ENCODE data around the gene C3orf20.
A peak's percentile ranks its signal among the peaks of the same experiment; 100 is the strongest.

The C3orf20 gene

DNA sequence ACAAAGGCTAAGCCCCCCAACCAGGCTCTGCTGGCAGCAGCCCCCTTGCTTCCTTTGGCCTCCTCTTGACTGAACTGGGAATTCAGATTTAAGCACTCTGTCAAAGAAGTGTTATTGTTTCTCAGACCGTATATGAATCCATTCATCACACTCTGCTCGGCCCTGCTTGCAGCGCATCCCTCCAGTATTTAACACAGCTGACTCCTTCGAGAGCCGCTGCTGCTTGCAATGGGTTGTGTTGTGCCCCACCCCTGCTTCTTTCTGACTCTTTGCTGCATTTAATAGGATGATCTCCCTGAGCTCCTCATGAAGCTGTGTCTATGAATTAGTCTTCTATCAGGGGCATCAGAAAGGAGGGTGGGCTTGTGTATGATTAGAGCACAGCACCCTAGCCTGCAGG, 31.2 kb downstream of the C3orf20 start:
- H3K4me3 ChIP-seq (ENCODE audit: low read depth, low read length) = no peak overlapping the region
- TF ChIP-seq, protein P1, sequence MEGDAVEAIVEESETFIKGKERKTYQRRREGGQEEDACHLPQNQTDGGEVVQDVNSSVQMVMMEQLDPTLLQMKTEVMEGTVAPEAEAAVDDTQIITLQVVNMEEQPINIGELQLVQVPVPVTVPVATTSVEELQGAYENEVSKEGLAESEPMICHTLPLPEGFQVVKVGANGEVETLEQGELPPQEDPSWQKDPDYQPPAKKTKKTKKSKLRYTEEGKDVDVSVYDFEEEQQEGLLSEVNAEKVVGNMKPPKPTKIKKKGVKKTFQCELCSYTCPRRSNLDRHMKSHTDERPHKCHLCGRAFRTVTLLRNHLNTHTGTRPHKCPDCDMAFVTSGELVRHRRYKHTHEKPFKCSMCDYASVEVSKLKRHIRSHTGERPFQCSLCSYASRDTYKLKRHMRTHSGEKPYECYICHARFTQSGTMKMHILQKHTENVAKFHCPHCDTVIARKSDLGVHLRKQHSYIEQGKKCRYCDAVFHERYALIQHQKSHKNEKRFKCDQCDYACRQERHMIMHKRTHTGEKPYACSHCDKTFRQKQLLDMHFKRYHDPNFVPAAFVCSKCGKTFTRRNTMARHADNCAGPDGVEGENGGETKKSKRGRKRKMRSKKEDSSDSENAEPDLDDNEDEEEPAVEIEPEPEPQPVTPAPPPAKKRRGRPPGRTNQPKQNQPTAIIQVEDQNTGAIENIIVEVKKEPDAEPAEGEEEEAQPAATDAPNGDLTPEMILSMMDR (conservative IDR thresholded peaks at IDR 0.05; ENCODE audit: low read depth, low read length) = no peak
- DNase-seq (ENCODE audit: low read depth) = no peak

DNA sequence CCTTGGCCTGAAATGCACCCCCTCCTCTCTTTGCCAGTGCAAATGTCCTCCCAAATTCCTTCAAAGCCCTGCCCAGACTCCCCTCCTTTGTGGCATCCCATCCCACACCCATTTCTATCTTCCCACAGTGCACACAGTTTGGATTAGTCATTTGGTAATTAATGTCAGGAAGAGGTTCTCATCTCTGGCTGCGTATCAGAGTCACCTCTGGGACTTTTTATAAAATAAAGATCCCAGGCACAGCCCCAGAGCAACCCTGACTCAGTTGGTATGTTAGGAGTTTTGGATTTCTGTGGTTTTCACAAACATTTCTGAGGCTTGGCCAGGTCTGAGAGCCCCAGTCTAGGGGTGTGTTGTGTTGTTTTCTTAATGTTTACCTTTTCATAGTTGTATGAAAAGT, 41.6 kb downstream of the C3orf20 start:
- no peak overlapping the region for H3K4me3 ChIP-seq (ENCODE audit: low read depth, low read length)
- DNase-seq (ENCODE audit: low read depth) = no peak
- TF ChIP-seq, protein P1 (conservative IDR thresholded peaks at IDR 0.05; ENCODE audit: low read depth, low read length) = no peak

DNA sequence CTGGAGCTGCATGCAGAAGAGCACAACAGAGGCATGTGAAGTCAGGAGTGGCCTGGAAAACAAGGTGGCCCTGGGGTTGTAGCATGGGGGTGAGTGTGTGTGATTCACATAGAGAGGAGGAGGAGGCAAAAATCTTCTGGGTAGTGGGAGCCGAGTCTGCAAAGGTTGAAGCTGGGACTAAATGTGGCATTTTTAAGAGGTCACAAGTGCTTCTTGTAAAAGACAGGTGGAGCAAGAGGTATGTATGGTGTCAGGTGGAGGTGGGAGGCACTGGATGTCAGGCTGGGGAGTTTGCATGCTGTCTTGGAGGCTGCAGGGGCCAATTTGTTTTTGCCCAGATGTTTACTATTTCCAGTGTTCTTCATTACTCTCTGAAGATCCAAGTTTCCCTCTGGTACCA, 42.4 kb downstream of the C3orf20 start:
- TF ChIP-seq, protein P1 (conservative IDR thresholded peaks at IDR 0.05; ENCODE audit: low read depth, low read length) = no peak
- no peak overlapping the region for H3K4me3 ChIP-seq (ENCODE audit: low read depth, low read length)

DNA sequence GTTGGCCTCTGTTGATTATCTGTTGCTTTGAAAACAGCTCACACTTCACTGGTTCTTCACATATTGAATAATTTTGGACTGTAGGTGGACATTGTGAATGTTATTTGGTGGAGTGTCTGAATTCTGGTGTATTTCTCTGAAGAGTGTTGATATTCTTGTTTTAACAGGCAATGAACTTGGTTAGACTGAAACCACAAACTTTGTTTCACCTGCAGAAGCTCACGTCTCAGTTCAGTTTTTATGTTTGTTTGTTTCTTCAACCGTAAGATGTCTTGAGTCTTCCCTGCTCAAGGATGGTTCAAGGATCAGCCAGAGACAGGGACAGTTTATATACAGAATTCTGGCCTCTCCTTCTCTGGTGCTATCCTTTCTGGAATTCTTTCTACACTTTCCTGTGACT, 43.6 kb downstream of the C3orf20 start:
- DNase-seq (ENCODE audit: low read depth) = no peak
- H3K4me3 ChIP-seq (ENCODE audit: low read depth, low read length) = no peak overlapping the region
- TF ChIP-seq, protein P1 (conservative IDR thresholded peaks at IDR 0.05; ENCODE audit: low read depth, low read length) = no peak

More for the DNA sequence above, 42.4 kb downstream of the C3orf20 start:
- DNase-seq (ENCODE audit: low read depth) = no peak

DNA sequence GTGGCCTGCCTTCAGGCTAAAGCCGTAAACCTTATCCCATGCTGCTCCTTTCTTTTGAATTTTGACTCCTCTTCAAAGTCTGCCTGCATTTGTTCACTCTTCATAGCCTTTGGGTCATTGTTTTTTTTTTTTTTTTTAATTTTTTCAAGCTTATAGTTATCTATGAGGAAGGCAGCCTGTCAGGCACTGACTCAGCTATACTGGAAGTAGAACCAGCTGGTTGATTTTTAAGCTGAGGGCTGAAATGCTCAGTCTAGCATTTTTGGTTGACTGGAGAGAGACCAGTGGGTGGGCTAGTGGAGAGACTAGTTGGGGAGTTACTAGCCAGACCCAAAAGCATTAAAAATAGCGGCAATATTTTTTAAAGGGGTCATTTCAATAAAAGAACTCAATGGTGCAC, 44.1 kb downstream of the C3orf20 start:
- H3K4me3 ChIP-seq (ENCODE audit: low read depth, low read length) = no peak overlapping the region
- no peak for DNase-seq (ENCODE audit: low read depth)
- TF ChIP-seq, protein P1 (conservative IDR thresholded peaks at IDR 0.05; ENCODE audit: low read depth, low read length) = no peak

DNA sequence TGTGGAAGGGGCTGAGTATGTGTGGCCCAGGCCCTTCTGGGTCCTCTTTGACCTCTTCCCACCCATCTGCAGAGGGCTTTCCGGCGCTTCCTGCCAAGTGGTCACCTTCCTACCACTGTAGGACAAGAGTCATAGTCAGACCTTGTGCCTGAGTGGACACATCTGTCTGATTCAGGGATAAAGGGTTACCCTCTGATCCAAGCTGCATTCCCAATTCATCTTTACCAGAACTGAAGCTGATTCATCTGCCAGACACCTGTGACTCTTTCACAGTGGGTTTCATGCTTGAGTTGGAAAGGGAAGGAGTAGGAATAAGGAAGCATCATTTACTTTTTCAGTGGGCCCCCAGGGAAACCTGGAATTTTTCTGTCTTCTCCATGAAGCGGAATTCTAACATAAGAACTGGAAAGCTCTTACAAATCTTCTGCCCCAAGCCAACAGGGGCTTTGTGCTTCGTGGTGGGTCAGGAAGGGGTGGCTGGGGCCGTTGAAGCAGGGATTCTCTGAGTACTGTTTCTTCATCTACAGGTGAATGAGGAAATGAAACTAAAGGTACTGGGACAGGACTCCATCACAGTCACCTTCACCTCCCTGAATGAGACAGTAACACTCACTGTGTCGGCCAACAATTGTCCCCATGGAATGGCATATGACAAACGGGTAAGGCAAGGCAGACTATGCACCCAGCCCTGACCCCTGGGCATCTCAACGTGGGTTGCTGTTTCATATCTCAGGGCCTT, 46.4 kb downstream of the C3orf20 start:
- TF ChIP-seq, protein P1 (conservative IDR thresholded peaks at IDR 0.05; ENCODE audit: low read depth, low read length) = no peak
- DNase-seq (ENCODE audit: low read depth) = no peak
- H3K4me3 ChIP-seq (ENCODE audit: low read depth, low read length) = no peak overlapping the region

DNA sequence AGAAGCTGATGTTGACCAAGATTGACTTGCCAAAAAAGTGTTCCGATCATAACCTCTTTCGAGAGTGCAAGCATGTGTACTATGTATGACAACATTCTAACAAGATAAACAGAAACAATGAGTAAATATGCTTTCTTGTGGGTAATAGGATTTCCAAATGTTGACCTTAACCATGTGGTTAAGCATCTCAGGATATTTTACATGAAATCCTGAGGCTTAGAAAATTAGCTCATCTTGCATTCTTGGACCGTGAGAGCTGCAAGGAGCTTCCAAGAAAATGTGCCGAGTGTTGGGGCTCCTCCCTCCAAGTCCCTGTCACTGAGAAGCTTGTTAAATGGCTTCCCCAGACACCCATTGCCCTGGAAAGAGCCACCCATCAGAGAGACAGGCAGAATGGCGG, 50.1 kb downstream of the C3orf20 start:
- peak; percentile 85 for DNase-seq (ENCODE audit: low read depth)
- no peak overlapping the region for H3K4me3 ChIP-seq (ENCODE audit: low read depth, low read length)
- TF ChIP-seq, protein P1 (conservative IDR thresholded peaks at IDR 0.05; ENCODE audit: low read depth, low read length) = no peak

All from choroid plexus epithelial cell (primary cell).